Posterior cingulate gyrus (tissue), 11 donors: ENCODE measurements around the gene TCEAL7.
"Not testable (repeated sequence)": the region's sequence is repeated elsewhere in the genome, so short reads cannot be mapped to it uniquely, and the experiment has no call there.

Source experiments
- DNase-seq, 10 donors: peaks; one replicate each; pipeline versions ENCODE4 v3.0.0 to v3.0.0-alpha.2; 2020 to 2021; ENCODE audit warnings: mixed read lengths in 3 of 10
- intact Hi-C: fragments of 100-400 bp; cut with DNase I; formaldehyde crosslinking; loops from one replicate; pipeline ENCODE4 v1.15.1; 2023

Gene TCEAL7, protein sequence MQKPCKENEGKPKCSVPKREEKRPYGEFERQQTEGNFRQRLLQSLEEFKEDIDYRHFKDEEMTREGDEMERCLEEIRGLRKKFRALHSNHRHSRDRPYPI

DNA sequence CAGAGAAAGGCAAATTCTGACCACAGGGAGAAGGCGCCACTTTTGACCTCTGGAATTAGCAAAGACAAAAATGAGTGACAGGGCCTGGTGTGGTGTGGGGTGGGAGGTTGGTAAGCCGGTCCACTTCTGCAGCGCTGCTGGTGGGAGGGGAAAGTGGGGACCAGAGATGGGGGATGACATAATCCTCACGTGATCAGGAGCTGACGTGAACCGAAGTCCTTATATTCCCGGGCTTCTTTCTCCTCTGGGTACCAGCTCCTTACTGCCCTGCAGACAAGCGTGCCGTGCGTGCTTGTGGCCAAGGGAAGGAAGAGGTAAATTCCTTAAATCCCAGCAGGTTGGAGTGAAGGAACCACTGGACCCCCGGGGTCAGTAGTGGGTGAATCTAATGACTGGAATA is at the start of gene TCEAL7:
Gene TCEAL7 (plus strand): TSS at position 249 of the 400 bp plus-strand sequence. CDS start 1,165 bp downstream, outside the sequence.
- DNase-seq: peak; percentile 44 to 95 (median 68)
- intact Hi-C loops: no loop called here

DNA sequence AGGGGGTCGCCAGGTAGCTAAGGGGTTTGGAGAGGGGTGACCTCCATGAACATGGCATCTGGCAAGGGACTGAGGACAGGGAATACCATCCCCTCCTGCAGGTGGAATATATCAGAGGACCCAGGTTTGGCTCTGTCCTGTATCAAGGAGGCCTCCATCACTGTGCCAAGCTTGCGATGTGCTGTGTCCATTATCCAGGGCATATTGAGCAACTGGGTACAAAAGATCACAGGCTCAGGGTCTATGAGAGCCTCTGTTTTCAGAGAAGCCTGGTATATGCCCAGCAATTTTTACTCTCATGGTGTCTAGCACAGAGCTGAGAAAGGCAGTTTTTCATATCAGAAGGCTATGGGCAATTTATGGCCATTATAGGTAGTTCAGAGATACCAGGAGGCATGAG is 36.9 kb upstream of the TCEAL7 start:
- intact Hi-C loops: no loop called here

GRCh38 chrX:103304705-103305104 is 25.3 kb upstream of the TCEAL7 start:
- no peak for DNase-seq
- intact Hi-C loops: no loop called here

More for the DNA sequence above, 36.9 kb upstream of the TCEAL7 start:
- DNase-seq: no peak

- intact Hi-C loops, DNase-seq: not testable (repeated sequence)
These were observed 24.4 kb upstream of the TCEAL7 start for GRCh38 chrX:103305666-103306065.

- DNase-seq: peak in 2 of 10 donors; percentile 81 to 85
These were observed 20.0 kb upstream of the TCEAL7 start for GRCh38 chrX:103309860-103310554.

DNA sequence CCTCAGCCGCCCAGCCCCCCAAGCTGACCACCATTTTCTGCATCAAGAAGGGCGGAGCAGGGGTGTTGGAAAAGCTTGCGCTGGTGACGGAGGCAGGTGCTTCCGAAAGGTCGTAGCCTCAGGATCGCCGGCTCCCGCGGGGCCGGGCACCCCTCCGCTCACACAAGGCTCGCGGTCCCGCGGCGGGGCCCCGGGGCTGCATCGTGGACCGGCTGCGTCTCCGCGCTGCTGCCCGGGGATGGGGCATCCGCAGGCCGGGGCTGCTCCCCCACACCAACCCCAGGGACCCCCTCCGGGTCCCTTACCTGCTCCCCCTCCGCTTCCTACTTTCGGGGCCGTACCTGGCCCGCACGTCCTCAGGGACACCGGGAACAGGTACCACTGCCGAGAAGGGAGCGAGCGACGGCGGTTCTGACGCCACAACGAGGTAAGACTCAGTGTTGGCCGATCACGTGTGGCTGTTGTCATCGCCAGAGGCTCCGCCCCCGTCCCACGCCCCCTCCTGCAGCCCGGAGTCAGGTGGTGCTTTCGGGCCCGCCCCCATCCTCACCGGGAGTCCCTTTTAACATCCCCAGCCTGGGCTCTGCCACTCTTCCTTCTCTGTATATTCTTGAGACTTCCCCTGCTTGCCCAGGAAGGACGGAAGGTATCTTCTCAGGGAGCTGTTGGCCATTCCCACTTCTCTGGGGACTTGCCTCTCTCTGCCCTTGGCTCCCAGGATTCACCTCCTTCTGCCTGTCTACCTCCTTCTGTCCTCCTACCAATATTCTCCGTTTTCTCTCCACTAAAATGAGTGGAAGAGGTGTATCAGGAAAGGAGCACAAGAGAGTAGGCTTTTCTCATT is 19.3 kb upstream of the TCEAL7 start, which contains the start of gene BEX2:
Gene BEX2 (minus strand): TSS at position 436 of the 844 bp plus-strand sequence. CDS start 1,014 bp downstream, outside the sequence.
- intact Hi-C loops: no loop called here
- peak; percentile 74 to 97 (median 84) for DNase-seq

More at GRCh38 chrX:103309860-103310554, 20.0 kb upstream of the TCEAL7 start:
- intact Hi-C loops: no loop called here

GRCh38 chrX:103311399-103311780 is 18.6 kb upstream of the TCEAL7 start:
- DNase-seq: no peak
- intact Hi-C loops: no loop called here

GRCh38 chrX:103330681-103331288 is 746 bp downstream of the TCEAL7 start:
- DNase-seq: peak in 3 of 10 donors; percentile 14 to 53 (median 18)
- intact Hi-C loops: no loop called here

DNA sequence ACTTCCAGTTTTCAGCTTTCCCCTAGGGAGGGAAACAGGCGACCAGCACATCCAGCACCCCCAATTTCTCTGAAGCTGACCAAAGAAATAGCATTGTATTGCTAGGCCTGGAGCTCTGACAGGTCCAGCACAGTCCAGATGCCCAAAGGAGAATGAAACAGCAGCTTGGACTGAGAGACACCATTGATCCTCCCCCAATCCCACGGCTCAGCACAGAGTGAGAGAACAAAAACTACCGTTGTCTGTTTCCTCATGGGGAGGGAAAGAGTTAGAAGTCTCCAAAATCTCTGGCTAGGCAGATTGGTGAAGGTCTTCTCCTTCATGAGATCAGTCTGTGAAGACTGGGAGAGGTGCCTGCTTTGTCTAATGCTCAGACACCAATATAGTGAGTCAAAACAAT is 8.6 kb downstream of the TCEAL7 start:
- DNase-seq: peak in 2 of 10 donors; percentile 21 to 80
- intact Hi-C loops: no loop called here

GRCh38 chrX:103343105-103343504 is 13.1 kb downstream of the TCEAL7 start:
- peak in 4 of 10 donors; percentile 17 to 38 (median 30) for DNase-seq
- intact Hi-C loops: loop anchor here (1.0 kb wide), 1 partner anchor 121 kb away; no protein-coding TSS in a partner anchor

DNA sequence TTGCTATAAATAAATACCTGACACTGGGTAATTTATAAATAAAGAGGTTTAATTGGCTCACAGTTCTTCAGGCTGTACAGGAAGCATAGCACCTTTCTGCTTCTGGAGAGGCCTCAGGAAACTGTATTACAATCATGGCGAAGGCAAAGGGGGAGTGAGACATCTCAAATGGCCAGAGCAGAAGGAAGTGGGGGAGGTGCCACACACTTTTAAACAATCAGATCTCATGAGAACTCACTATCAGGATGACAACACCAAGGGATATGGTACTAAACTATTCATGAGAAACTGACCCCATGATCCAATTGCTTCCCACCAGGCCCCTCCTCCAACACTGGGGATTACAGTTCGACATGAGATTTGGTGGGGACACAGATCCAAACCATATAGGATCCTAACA is 14.6 kb downstream of the TCEAL7 start:
- intact Hi-C loops: no loop called here
- no peak for DNase-seq

DNA sequence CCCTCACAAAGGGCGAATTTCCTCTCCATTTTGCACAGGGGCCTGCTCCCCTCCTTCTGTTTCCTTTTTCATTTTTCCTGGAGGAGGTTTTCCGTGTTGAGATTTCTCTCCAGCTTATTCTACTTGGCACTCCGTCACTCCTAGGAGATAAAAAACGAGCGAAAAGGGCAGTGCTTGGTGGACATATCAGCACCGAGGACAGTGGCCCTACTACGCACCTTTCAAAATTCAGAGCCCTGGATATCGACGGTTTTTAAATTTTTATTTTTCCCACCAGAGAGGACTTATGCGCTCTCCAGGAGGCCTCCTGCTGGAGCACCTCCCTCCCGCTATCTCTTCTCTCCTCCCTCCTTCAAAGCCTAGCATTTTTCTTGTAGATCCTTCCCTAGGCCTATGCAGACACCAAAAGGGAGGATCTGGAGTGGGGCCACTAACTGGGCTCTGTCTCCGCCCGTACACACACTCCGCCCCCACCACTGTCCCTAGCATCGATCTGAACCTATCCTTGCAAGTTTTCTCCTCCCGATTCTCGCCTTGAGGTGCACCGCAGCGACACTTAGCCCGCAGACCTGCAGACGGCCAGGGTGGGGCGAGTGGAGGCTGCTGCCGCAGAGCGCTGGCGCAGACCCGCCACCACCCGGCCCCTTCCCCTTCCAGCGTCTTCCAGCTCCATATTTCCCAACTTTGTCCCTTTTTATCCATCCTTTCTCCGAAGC is 17.8 kb downstream of the TCEAL7 start:
- DNase-seq: peak in 1 of 10 donors; percentile 58
- intact Hi-C loops: no loop called here

DNA sequence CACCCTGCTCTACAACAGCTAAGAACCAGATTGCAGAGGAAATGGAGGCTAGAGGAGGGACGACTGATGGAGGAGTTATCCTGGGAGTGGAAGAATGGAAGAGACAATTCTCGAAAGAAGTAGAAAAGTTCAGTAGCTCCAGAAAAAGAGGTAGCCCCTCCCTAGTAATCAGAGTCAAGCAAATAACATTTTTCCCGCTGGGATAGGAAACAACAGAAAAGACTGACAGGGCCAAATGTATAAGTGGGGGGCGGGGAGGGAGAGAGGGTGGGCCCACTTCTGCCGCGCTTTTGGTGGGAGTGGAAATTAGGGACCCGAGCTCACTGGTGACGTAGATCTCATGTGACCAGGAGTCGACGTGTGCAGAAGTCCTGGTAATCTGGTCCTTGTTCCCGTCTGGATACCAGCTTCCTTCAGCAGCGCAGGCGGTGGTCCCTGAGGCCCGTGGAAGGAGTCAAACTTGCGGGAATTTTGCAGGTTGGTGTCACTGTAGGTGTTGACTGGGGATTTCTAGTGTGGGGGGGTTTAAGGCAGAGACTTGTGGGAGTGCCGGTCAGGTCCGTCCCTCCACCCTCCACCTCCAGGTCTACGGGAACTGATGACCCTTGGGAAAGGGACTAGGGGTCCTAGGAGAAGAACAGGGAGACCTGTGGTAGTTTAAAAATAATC is 26.2 kb downstream of the TCEAL7 start, which contains the start of gene TCEAL9:
Gene TCEAL9 (plus strand): TSS at position 377 of the 669 bp plus-strand sequence. CDS start 1,179 bp downstream, outside the sequence.
- intact Hi-C loops: no loop called here

GRCh38 chrX:103356858-103357257 is 26.8 kb downstream of the TCEAL7 start:
- peak in 4 of 10 donors; percentile 21 to 43 (median 25) for DNase-seq
- intact Hi-C loops: no loop called here

More for the DNA sequence above, 26.2 kb downstream of the TCEAL7 start, which contains the start of gene TCEAL9:
- DNase-seq: peak in 8 of 10 donors; percentile 32 to 92 (median 52)

DNA sequence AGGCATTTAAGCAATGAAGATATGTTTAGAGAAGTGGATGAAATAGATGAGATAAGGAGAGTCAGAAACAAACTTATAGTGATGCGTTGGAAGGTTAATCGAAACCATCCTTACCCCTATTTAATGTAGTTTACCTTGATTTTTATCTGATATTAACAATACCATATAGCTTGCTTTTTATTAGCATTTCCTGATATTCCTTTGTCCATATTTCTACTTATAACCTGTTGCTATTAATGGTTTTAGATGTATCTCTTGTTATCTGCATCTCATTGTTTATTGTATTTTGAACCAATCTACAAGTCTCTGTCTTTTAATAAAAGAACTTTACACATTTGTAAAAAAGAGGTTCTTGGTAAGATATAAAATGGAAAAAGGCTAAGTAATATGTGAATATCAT is 27.8 kb downstream of the TCEAL7 start:
- no peak for DNase-seq
- intact Hi-C loops: no loop called here

GRCh38 chrX:103359605-103360004 is 29.6 kb downstream of the TCEAL7 start:
- intact Hi-C loops, DNase-seq: not testable (repeated sequence)

DNA sequence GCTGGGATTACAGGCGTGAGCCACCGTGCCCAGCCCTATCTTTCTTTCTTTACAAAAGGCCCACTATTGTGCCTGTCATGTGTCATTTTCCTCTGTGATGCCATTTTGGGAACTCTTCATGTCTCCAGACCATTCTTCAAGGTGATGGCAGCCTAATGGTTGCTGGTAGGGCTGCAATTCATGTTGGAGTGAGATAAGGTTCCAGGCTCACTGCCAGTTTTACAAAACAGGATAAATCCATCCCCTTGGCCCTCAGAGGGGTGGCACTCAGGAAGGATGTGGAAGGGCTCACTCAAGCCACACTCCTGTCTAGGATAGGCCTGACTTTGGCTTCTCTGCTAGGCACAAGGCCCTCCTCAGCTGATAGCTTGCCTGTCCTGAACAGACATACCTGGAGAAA is 30.1 kb downstream of the TCEAL7 start:
- intact Hi-C loops: no loop called here
- no peak for DNase-seq

DNA sequence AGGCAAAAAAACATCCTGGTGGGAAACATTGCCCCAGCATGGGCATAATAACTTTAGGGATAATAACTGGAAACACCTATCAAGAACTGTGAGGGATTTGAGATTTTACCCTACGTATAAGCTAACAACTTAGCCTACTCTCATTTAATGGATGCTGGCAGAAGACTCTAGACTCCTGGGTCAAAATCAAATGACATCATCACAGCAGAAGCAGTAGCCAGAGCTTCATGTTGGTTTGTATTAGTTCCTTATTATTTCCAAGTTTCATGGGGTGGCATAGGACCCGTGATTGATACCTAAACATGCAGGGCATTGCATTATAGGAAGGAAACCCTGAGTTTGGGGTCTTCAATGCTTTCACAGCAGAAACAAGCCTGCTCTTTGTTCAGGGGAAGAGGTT is 30.9 kb downstream of the TCEAL7 start:
- DNase-seq: no peak
- intact Hi-C loops: no loop called here

GRCh38 chrX:103361798-103362197 is 31.8 kb downstream of the TCEAL7 start:
- intact Hi-C loops: no loop called here
- no peak for DNase-seq
